HepG2 (cell line): ENCODE data around the gene LGR6. TPM values are rescaled to one million over a fixed set of nuclear protein-coding genes. Genes with fewer than 3 reads are reported as not detected.
"Not testable (repeated sequence)": the region's sequence is repeated elsewhere in the genome, so short reads cannot be mapped to it uniquely, and the experiment has no call there.

ENCODE experiments used
- ATAC-seq: fragments of 200-7000 bp; cut with Tn5 transposase; 3 replicates; pipeline ENCODE4 v1.9.1; 2020; ENCODE audit warnings: mild to moderate bottlenecking, moderate library complexity
- BruUV-seq: library from RNA; stranded (reverse); fragments of 400-500 nt; replicated peaks from 2 replicates; lab custom pipeline; 2021; lab: Mats Ljungman, UMichigan
- CTCF ChIA-PET: fragments of 300-600 bp; formaldehyde crosslinking; extraction: SDS; loops from one replicate; lab custom pipeline; 2021; ENCODE audit warnings: low total read pairs, inconsistent platforms, low intra/inter-chr PET ratio; lab: Yijun Ruan, JAX
- POLR2A ChIA-PET: fragments of 350-600 bp; sonication (Branson Sonifier 250); formaldehyde crosslinking; loops from one replicate; lab custom pipeline; 2020; ENCODE audit warnings: antibody characterized with exemption, inconsistent platforms; lab: Yijun Ruan, JAX
- DNase-seq: peaks from one replicate; pipeline ENCODE4 v3.0.0-alpha.2; 2015; ENCODE audit warnings: low spot score
- FAIRE-seq: peaks from 3 replicates; lab custom pipeline; 2011; peaks lifted over from hg19 to GRCh38; lab: Jason Lieb, UNC
- H2AFZ ChIP-seq: one replicate; pipeline ENCODE4 v1.6.1; 2011; ENCODE audit warnings: low read length, inconsistent platforms
- H3K27ac ChIP-seq: fragments of 300-600 bp; 3 replicates; pipeline ENCODE4 v1.8.0; 2011; ENCODE audit warnings: mixed run types, mild to moderate bottlenecking, mixed read lengths, low read length, inconsistent platforms; ENCODE audit not compliant: insufficient read depth; ENCODE audit errors: extremely low read length
- H3K27me3 ChIP-seq, 2 experiments: fragments of 200-600 bp in 1 of 2; 2 replicates in 1 of 2; 3 replicates in 1 of 2; pipeline versions ENCODE4 v1.6.0 to v1.8.0; 2011; ENCODE audit warnings: low read length in 2 of 2, mild to moderate bottlenecking in 2 of 2, moderate library complexity in 2 of 2, inconsistent platforms in 1 of 2; ENCODE audit not compliant: insufficient read depth in 2 of 2, control insufficient read depth in 1 of 2
- H3K36me3 ChIP-seq, 2 experiments: fragments of 200-600 bp in 1 of 2; replicated peaks in 1 of 2; 2 replicates in 1 of 2; 3 replicates in 1 of 2; pipeline versions ENCODE4 v1.5.1 to v1.8.0; 2011; ENCODE audit warnings: low read length in 2 of 2, inconsistent platforms in 1 of 2; ENCODE audit not compliant: insufficient read depth in 2 of 2, control insufficient read depth in 1 of 2
- H3K4me1 ChIP-seq: 2 replicates; pipeline ENCODE4 v1.5.1; 2012; ENCODE audit warnings: low read length, inconsistent platforms; ENCODE audit not compliant: insufficient read depth
- H3K4me2 ChIP-seq: 2 replicates; pipeline ENCODE4 v1.6.0; 2011; ENCODE audit warnings: low read depth, low read length, inconsistent platforms
- H3K4me3 ChIP-seq, 3 experiments: fragments of 200-600 bp in 1 of 3; sonication (generic), shearing (Covaris generic) in 1 of 3; replicated peaks in 1 of 3; 2 replicates each; pipeline ENCODE4 v1.5.1; 2011 to 2016; ENCODE audit warnings: low read length in 3 of 3, inconsistent platforms in 2 of 3, low read depth in 2 of 3, mild to moderate bottlenecking in 2 of 3, control low read depth in 1 of 3, mixed read lengths in 1 of 3; ENCODE audit not compliant: insufficient read depth in 1 of 3
- H3K79me2 ChIP-seq: one replicate; pipeline ENCODE4 v1.6.1; 2011; ENCODE audit warnings: low read length, inconsistent platforms; ENCODE audit not compliant: insufficient read depth
- H3K9ac ChIP-seq: 2 replicates; pipeline ENCODE4 v1.6.0; 2011; ENCODE audit warnings: mild to moderate bottlenecking, low read depth, low read length, inconsistent platforms; ENCODE audit not compliant: insufficient read depth
- H3K9me3 ChIP-seq: 2 replicates; pipeline ENCODE4 v1.5.1; 2012; ENCODE audit warnings: mild to moderate bottlenecking, low read length
- H4K20me1 ChIP-seq: 2 replicates; pipeline ENCODE4 v1.6.0; 2011; ENCODE audit warnings: inconsistent platforms, mild to moderate bottlenecking, low read length, moderate library complexity; ENCODE audit not compliant: insufficient read depth
- EP300 ChIP-seq, 3 experiments: sonication (generic) in 1 of 3; formaldehyde crosslinking in 1 of 3; IDR thresholded peaks; 2 replicates each; pipeline versions ENCODE4 v1.5.1 to v1.6.1; 2011 to 2020; ENCODE audit warnings: low read depth in 2 of 3, low read length in 2 of 3, borderline replicate concordance in 1 of 3, improper control_type of control experiment in 1 of 3, mild to moderate bottlenecking in 1 of 3, missing genetic modification reagents in 1 of 3, moderate library complexity in 1 of 3
- GLMP ChIP-seq: sonication (generic); formaldehyde crosslinking; IDR thresholded peaks from 2 replicates; pipeline ENCODE4 v1.9.0; 2021; ENCODE audit warnings: missing genetic modification reagents, mild to moderate bottlenecking, borderline replicate concordance
- ZNF225 ChIP-seq: sonication (generic); formaldehyde crosslinking; IDR thresholded peaks from 2 replicates; pipeline ENCODE4 v1.4.0; 2020; ENCODE audit warnings: mild to moderate bottlenecking, missing genetic modification reagents
- ZNF34 ChIP-seq: sonication (generic); formaldehyde crosslinking; IDR thresholded peaks from 2 replicates; pipeline ENCODE4 v1.4.0; 2020; ENCODE audit warnings: mild to moderate bottlenecking, missing genetic modification reagents, borderline replicate concordance
- ZNF564 ChIP-seq: sonication (generic); formaldehyde crosslinking; IDR thresholded peaks from 2 replicates; pipeline ENCODE4 v1.8.1; 2023; ENCODE audit warnings: mild to moderate bottlenecking, missing genetic modification reagents
- WGBS: methylation state at CpG from one replicate; pipeline ENCODE4 v1.1.6; 2017; ENCODE audit warnings: low lambda C conversion rate; 5-methylcytosine and 5-hydroxymethylcytosine counted together
- in situ Hi-C: cut with HindIII; loops from 2 replicates; pipeline ENCODE4 v1.10.0; 2017; ENCODE audit warnings: low pct_unique_long_range_greater_than_20kb; ENCODE audit not compliant: extremely low pct_ligation_motif_present
- intact Hi-C: fragments of 100-400 bp; cut with micrococcal nuclease; formaldehyde crosslinking; loops from one replicate; pipeline ENCODE4 v1.10.0; 2022; ENCODE audit not compliant: unreplicated experiment
- polyA plus RNA-seq, 8 experiments: library from polyadenylated mRNA; depleted of rRNA in 3 of 8; stranded (reverse) in 7 of 8; unstranded in 1 of 8; fragments of >200 nt; fragmentation: Illumina TruSeq in 4 of 8; extraction: Trizol in 4 of 8; gene quantifications; 2 replicates each; pipeline versions ENCODE4 v1.2.1 to v1.2.3, GENCODE V29; 2011 to 2016; ENCODE audit warnings: low read depth in 4 of 8, missing spikeins in 1 of 8, mixed read lengths in 1 of 8; ENCODE audit not compliant: insufficient read depth in 1 of 8
- total RNA-seq, 5 experiments: library from RNA; depleted of rRNA; stranded (reverse); fragments of >200 nt; fragmentation: Illumina TruSeq; extraction: Trizol; gene quantifications; 2 replicates each; pipeline ENCODE4 v1.2.3, GENCODE V29; 2016; ENCODE audit warnings: low read depth in 1 of 5
- TF ChIP-seq, protein P1 (sequence below): sonication (generic); formaldehyde crosslinking; IDR thresholded peaks from 2 replicates; pipeline ENCODE4 v1.4.0; 2020; ENCODE audit warnings: missing genetic modification reagents, borderline replicate concordance
- TF ChIP-seq, protein P2 (sequence below): sonication (generic); formaldehyde crosslinking; IDR thresholded peaks from 2 replicates; pipeline ENCODE4 v1.4.0; 2020; ENCODE audit warnings: mild to moderate bottlenecking, missing genetic modification reagents

LGR6 gene
- total and polyA plus RNA-seq, 2 of the 13 experiments (the other 11 are each of a cell fraction or from before 2014, with no cell fraction given) = 0.07 TPM; not detected in 1

DNA sequence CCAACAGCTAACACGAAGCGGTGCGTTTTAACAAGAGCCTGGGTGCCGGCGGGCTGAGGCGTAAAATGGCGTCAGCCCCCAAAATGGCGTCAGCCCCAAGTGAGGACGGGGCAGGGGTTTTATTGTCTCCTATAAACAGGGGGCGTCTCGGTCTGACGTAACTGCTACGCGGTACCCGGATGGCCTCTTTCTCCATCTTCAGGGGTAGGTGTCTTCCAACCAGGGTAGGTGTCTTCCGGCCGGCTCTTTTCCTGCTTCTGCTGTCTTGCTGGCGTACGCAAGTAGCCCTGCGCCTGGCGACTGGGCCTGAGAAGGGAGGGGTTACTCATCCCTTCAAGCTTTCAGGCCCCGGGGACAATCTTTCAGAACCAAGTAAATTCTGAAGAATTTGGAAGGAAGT, 45.3 kb downstream of the LGR6 start (continued):
- TF ChIP-seq, protein P1, sequence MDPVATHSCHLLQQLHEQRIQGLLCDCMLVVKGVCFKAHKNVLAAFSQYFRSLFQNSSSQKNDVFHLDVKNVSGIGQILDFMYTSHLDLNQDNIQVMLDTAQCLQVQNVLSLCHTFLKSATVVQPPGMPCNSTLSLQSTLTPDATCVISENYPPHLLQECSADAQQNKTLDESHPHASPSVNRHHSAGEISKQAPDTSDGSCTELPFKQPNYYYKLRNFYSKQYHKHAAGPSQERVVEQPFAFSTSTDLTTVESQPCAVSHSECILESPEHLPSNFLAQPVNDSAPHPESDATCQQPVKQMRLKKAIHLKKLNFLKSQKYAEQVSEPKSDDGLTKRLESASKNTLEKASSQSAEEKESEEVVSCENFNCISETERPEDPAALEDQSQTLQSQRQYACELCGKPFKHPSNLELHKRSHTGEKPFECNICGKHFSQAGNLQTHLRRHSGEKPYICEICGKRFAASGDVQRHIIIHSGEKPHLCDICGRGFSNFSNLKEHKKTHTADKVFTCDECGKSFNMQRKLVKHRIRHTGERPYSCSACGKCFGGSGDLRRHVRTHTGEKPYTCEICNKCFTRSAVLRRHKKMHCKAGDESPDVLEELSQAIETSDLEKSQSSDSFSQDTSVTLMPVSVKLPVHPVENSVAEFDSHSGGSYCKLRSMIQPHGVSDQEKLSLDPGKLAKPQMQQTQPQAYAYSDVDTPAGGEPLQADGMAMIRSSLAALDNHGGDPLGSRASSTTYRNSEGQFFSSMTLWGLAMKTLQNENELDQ (CRISPR knock-in tag) = no peak
- TF ChIP-seq GLMP (no peak), EP300 (IDR thresholded peaks at IDR 0.05; ENCODE audit: low read depth in 2 of 2, low read length in 2 of 2) (no peak), EP300 (CRISPR knock-in tag; IDR thresholded peaks at IDR 0.05; ENCODE audit: borderline replicate concordance) (no peak), ZNF34 (CRISPR knock-in tag) (no peak), ZNF225 (CRISPR knock-in tag) (no peak), ZNF564 (no peak)
- TF ChIP-seq, protein P2, sequence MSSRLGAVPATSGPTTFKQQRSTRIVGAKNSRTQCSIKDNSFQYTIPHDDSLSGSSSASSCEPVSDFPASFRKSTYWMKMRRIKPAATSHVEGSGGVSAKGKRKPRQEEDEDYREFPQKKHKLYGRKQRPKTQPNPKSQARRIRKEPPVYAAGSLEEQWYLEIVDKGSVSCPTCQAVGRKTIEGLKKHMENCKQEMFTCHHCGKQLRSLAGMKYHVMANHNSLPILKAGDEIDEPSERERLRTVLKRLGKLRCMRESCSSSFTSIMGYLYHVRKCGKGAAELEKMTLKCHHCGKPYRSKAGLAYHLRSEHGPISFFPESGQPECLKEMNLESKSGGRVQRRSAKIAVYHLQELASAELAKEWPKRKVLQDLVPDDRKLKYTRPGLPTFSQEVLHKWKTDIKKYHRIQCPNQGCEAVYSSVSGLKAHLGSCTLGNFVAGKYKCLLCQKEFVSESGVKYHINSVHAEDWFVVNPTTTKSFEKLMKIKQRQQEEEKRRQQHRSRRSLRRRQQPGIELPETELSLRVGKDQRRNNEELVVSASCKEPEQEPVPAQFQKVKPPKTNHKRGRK (CRISPR knock-in tag) = no peak

DNA sequence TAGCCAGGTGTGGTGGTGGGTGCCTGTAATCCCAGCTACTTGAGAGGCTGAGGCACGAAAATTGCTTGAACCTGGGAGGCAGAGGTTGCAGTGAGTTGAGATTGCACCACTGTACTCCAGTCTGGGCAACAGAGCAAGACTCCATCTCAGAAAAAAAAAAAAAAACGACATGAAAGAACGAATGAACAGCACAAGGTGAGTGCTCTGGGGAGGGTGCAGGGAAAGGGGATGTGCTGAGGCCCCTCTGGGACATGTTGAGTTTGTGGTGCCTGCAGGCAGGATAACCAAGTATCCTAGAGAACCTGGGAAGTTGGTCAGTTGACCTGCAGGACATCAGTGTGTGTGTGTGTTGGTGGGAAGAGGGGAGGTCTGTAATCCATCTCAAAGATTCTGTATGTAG, 46.6 kb downstream of the LGR6 start:
- H4K20me1 ChIP-seq, H3K27ac ChIP-seq, in situ Hi-C loops, ATAC-seq, CTCF ChIA-PET, H3K79me2 ChIP-seq, BruUV-seq, H2AFZ ChIP-seq, FAIRE-seq, H3K9ac ChIP-seq, DNase-seq, H3K4me2 ChIP-seq, H3K4me3 ChIP-seq, H3K36me3 ChIP-seq, POLR2A ChIA-PET, H3K9me3 ChIP-seq, intact Hi-C loops: not testable (repeated sequence)
- 1% methylated on average over 3 of the region's 3 CpGs for WGBS
- H3K27me3 ChIP-seq = peaks cover 0 to 18% of the 10 kb centered on the region in 2 experiments; a peak in 1 of 5 replicates
- peaks cover 20% of the 10 kb centered on the region for H3K4me1 ChIP-seq
